Measurements from ENCODE around the gene HTN3. TPM values are rescaled to one million over a fixed set of nuclear protein-coding genes. Genes with fewer than 3 reads are reported as not detected.
"Not testable (repeated sequence)": the region's sequence is repeated elsewhere in the genome, so short reads cannot be mapped to it uniquely, and the experiment has no call there.

HTN3 gene
- total RNA-seq: not detected

- not testable (repeated sequence) for DNase-seq (ENCODE audit: low read depth in 2 of 3, low spot score in 2 of 3)
These were observed at the start of gene HTN3 for GRCh38 chr4:70028159-70028558. TSS of gene HTN3 (plus strand) at chr4:70028459. CDS start at chr4:70030741, 2,282 bp downstream.

- no peak for DNase-seq (ENCODE audit: low read depth in 2 of 3, low spot score in 2 of 3)
These were observed 44.2 kb upstream of the HTN3 start for GRCh38 chr4:69984030-69984443.

DNA sequence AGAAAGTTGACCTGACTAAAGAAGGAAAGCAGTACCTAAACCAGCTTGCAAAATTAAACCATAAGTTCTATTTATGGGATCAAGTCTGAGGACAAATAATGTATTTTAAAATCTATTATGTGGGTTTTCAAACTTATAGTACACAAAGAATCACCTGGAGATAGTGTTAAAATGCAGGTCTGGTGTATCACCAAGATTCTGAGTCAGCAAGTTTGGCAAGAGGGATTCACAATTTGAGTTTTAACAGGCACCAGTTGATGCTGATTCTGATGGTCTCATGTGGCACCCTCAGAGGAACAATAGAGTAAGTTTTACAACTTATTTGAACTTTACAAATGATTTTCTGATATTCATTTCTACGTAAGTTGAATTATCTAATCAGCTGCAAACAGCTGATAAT lies 41.6 kb upstream of the HTN3 start:
- DNase-seq (ENCODE audit: low read depth in 2 of 3, low spot score in 2 of 3): no peak

DNA sequence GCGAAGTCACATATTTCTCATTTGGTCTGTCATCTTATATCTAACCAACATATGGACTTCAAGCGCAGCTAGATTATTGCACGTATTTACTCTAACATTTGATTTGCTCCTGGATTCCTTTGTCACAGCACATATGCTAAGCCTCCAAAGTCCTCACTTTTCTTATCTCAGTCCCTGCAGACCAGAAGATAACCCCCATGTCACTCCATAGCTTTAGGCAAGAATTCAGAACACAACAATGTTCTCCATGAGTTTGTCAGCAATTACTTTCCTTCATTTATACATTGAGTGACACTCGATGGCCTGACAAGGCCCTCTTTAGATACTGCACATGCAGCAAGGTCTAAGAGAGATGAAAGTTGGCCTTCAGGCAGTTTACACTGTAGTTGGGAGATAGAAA lies 37.2 kb upstream of the HTN3 start:
- no peak for DNase-seq (ENCODE audit: low read depth in 2 of 3, low spot score in 2 of 3)

DNA sequence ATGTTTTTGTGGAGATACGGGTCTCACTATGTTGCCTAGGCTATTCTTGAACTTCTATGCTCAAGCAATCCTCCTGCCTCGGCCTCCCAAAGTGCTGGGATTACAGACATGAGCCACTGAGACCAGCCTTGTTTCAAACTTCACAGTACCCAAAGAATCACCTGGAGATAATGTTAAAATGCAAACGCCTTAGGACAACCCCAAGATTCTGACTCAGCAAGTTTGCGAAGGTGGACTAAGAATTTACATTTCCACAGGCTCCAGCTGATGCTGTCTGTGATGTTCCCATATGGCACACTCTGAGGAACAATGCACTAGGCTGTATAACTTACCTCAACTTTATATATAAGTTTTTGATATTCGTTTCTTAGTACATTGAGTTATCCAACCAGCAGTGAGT lies 33.5 kb upstream of the HTN3 start:
- no peak for DNase-seq (ENCODE audit: low read depth in 2 of 3, low spot score in 2 of 3)

GRCh38 chr4:69995526-69996016 lies 32.7 kb upstream of the HTN3 start, which contains the start of gene STATH:
TSS of gene STATH (plus strand) at chr4:69995966. CDS start at chr4:69998438, 2,472 bp downstream.
- DNase-seq (ENCODE audit: low read depth in 2 of 3, low spot score in 2 of 3): no peak

GRCh38 chr4:69999420-69999819 lies 28.8 kb upstream of the HTN3 start:
- DNase-seq (ENCODE audit: low read depth in 2 of 3, low spot score in 2 of 3): no peak

GRCh38 chr4:70000711-70001110 lies 27.5 kb upstream of the HTN3 start:
- peak in 1 of 3 donors; percentile 10 for DNase-seq (ENCODE audit: low read depth in 2 of 3, low spot score in 2 of 3)

GRCh38 chr4:70002507-70002906 lies 25.8 kb upstream of the HTN3 start:
- DNase-seq (ENCODE audit: low read depth in 2 of 3, low spot score in 2 of 3): no peak

- DNase-seq (ENCODE audit: low read depth in 2 of 3, low spot score in 2 of 3): no peak
These were observed 19.5 kb upstream of the HTN3 start for GRCh38 chr4:70008771-70009170.

DNA sequence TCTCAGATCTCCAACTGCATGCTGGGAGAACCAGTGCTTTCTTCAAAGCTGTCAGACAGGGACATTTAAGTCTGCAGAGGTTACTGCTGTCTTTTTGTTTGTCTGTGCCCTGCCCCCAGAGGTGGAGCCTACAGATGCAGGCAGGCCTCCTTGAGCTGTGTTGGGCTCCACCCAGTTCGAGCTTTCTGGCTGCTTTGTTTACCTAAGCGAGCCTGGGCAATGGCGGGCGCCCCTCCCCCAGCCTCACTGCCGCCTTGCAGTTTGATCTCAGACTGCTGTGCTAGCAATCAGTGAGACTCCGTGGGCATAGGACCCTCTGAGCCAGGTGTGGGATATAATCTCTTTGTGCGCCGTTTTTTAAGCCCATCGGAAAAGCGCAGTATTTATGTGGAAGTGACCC lies 9.3 kb upstream of the HTN3 start:
- not testable (repeated sequence) for DNase-seq (ENCODE audit: low read depth in 2 of 3, low spot score in 2 of 3)

DNA sequence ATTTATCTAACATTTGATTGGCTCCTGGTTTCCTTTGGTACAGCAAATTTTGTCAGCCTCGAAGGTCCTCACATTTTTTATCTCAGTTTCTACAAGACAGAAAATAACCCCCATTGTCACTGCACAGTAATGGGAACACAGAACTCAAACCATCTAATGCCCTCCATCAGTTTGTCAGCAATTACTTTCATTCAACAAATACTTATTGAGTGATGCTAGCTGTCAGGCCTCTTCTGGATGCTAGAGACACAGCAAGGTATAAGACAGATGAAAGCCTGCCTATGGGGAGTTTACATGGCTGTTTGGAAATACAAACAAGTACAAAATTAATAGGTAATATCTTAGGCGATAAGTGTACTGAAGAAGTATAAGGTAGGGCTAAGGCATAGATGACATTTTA lies 5.0 kb upstream of the HTN3 start:
- DNase-seq (ENCODE audit: low read depth in 2 of 3, low spot score in 2 of 3): no peak

DNA sequence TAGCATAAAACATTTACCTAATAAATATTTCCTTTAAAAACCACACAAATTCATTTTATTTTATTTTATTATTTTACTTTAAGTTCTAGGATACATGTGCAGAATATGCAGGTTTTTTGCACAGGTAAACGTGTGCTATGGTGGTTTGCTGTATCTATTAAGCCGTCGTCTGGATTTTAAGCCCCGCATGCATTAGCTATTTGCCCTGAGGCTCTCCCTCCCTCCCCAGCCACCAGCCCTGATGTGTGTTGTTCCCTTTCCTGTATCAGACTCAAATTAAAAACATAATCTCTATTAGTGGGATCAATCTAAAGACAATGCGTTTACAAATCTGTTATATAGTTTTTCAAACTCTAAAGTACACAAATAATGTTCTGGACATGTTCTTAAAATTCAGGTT lies 1.2 kb upstream of the HTN3 start:
- no peak for DNase-seq (ENCODE audit: low read depth in 2 of 3, low spot score in 2 of 3)

DNA sequence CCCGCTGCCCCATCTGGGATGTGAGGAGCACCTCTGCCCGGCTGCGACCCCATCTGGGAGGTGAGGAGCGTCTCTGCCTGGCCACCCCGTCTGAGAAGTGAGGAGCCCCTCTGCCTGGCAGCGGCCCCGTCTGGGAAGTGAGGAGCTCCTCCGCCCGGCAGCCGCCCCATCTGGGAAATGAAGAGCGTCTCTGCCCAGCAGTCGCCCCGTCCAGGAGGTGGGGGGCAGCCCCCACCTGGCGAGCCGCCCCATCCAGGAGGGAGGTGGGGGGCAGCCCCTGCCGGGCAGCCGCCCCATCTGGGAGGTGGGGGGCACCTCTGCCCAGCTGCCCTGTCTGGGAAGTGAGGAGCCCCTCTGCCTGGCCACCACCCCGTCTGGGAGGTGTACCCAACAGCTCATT lies 9.3 kb downstream of the HTN3 start:
- DNase-seq (ENCODE audit: low read depth in 2 of 3, low spot score in 2 of 3): not testable (repeated sequence)

DNA sequence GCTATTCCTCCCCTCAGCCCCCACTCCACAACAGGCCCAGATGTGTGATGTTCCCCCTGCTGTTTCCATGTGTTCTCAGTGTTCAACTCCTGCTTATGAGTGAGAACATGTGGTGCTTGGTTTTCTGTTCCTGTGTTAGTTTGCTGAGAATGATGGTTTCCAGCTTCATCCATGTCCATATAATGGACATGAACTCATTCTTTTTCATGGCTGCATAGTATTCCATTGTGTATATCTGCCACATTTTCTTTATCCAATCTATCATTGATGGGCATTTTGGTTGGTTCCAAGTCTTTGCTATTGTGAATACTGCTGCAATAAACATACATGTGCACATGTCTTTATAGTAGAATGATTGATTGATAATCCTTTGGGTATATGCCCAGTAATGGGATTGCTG lies 11.7 kb downstream of the HTN3 start:
- DNase-seq (ENCODE audit: low read depth in 2 of 3, low spot score in 2 of 3): not testable (repeated sequence)

GRCh38 chr4:70041652-70042286 lies 13.5 kb downstream of the HTN3 start:
- no peak for DNase-seq (ENCODE audit: low read depth in 2 of 3, low spot score in 2 of 3)

DNA sequence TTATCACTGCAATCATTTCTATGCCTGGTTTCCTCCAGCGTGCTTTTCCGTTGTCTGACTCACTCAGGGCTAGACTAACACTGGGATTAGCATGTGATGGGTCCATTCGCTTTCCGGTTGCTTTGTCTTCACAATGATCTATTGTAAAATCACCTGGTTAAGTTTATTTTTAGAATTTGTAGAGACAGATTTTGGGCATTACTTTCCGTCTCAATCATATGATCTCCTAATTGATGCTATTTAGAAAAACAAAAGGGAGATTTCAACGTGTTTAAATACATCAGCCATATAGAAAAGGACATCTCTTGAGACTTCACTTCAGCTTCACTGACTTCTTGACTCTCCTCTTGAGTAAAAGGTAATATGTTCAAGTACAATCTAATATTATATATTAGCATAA lies 21.9 kb downstream of the HTN3 start, which contains the start of gene HTN1:
TSS of gene HTN1 (plus strand) at position 301 of the 400 bp plus-strand sequence. CDS start 2,639 bp downstream, outside the sequence.
- DNase-seq (ENCODE audit: low read depth in 2 of 3, low spot score in 2 of 3): not testable (repeated sequence)

DNA sequence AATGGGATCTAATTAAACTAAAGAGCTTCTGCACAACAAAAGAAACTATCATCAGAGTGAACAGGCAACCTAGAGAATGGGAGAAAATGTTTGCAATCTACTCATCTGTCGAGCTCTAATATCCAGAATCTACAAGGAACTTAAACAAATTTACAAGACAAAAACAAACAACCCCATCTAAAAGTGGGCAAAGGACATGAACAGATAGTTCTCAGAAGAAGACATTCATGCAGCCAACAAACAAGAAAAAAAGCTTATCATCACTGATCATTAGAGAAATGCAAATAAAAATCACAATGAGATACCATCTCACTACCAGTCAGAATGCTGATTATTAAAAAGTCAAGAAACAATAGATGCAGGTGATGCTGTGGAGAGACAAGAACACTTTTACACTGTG lies 28.3 kb downstream of the HTN3 start:
- not testable (repeated sequence) for DNase-seq (ENCODE audit: low read depth in 2 of 3, low spot score in 2 of 3)

GRCh38 chr4:70057651-70058050 lies 29.4 kb downstream of the HTN3 start:
- no peak for DNase-seq (ENCODE audit: low read depth in 2 of 3, low spot score in 2 of 3)

GRCh38 chr4:70059149-70059548 lies 30.9 kb downstream of the HTN3 start:
- DNase-seq (ENCODE audit: low read depth in 2 of 3, low spot score in 2 of 3): no peak

DNA sequence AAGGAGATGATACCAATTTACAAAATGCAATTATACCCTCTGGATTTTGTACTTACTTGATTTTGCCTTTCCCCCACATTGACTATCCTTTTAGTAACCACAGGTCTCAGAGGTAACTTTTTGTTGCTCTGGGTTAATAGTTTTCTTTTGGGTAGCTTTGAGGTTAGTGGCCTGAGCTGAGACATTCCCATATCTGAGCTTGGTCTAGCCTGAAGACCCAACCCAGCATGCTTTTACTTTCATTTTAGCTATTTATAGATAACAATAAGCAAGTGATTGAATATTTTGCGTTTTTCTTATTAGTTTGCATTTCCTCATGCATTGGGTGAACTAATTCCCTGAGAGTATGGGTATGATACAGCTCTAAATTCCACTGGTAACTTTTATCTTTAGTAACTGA lies 33.7 kb downstream of the HTN3 start:
- no peak for DNase-seq (ENCODE audit: low read depth in 2 of 3, low spot score in 2 of 3)

- no peak for DNase-seq (ENCODE audit: low read depth in 2 of 3, low spot score in 2 of 3)
These were observed 51.9 kb downstream of the HTN3 start for GRCh38 chr4:70080205-70080604.

Data from hematopoietic multipotent progenitor cell (in vitro differentiated cells).